GM12878 (cell line): ENCODE measurements around the gene CTSF. TPM values are rescaled to one million over a fixed set of nuclear protein-coding genes. Genes with fewer than 3 reads are reported as not detected.
A peak's percentile ranks its signal among the peaks of the same experiment; 100 is the strongest.

Experiments
- BCLAF1 ChIP-seq: fragments of 450-650 bp; IDR thresholded peaks from 2 replicates; pipeline ENCODE4 v1.6.1; 2017; ENCODE audit warnings: antibody characterized with exemption, mild to moderate bottlenecking, moderate library complexity
- CREM ChIP-seq: IDR thresholded peaks from 2 replicates; pipeline ENCODE4 v1.6.1; 2014; ENCODE audit warnings: antibody characterized with exemption, low read depth
- FOXK2 ChIP-seq: fragments of 450-650 bp; IDR thresholded peaks from 2 replicates; pipeline ENCODE4 v1.6.1; 2017; ENCODE audit warnings: mild to moderate bottlenecking, moderate library complexity
- IRF4 ChIP-seq: IDR thresholded peaks from 2 replicates; pipeline ENCODE4 v1.6.1; 2011; ENCODE audit warnings: low read depth, low read length
- JUND ChIP-seq: IDR thresholded peaks from 2 replicates; pipeline ENCODE4 v1.6.1; 2012; ENCODE audit warnings: low read depth, mild to moderate bottlenecking, low read length, improper control_type of control experiment, moderate library complexity
- LARP7 ChIP-seq: fragments of 450-650 bp; IDR thresholded peaks from 2 replicates; pipeline ENCODE4 v1.6.1; 2017; ENCODE audit warnings: mild to moderate bottlenecking
- NFXL1 ChIP-seq: fragments of 450-650 bp; IDR thresholded peaks from 2 replicates; pipeline ENCODE4 v1.6.1; 2017; ENCODE audit warnings: antibody characterized with exemption, mild to moderate bottlenecking, borderline replicate concordance
- PAX8 ChIP-seq: fragments of 450-650 bp; IDR thresholded peaks from 2 replicates; pipeline ENCODE4 v1.6.1; 2017; ENCODE audit warnings: mild to moderate bottlenecking, moderate library complexity
- POLR2A ChIP-seq: IDR thresholded peaks from 2 replicates; pipeline ENCODE4 v1.6.1; 2011; ENCODE audit warnings: low read depth, mild to moderate bottlenecking, low read length
- POU2F2 ChIP-seq: IDR thresholded peaks from 3 replicates; pipeline ENCODE4 v1.6.1; 2011; ENCODE audit warnings: low read depth, mild to moderate bottlenecking, low read length, borderline replicate concordance
- RELA ChIP-seq: fragments of 450-650 bp; IDR thresholded peaks from 2 replicates; pipeline ENCODE4 v1.8.0; 2014; ENCODE audit warnings: borderline replicate concordance; ENCODE audit not compliant: partially characterized antibody
- SMARCA5 ChIP-seq: fragments of 450-650 bp; IDR thresholded peaks from 2 replicates; pipeline ENCODE4 v1.6.1; 2017; ENCODE audit warnings: mild to moderate bottlenecking
- SRF ChIP-seq, 2 experiments: IDR thresholded peaks; 2 replicates each; pipeline ENCODE4 v1.6.1; 2011; ENCODE audit warnings: low read depth in 2 of 2, low read length in 2 of 2, mild to moderate bottlenecking in 1 of 2, moderate library complexity in 1 of 2
- ZBED1 ChIP-seq: IDR thresholded peaks from 2 replicates; pipeline ENCODE4 v1.6.1; 2016; ENCODE audit warnings: borderline replicate concordance
- ZBTB40 ChIP-seq: fragments of 450-650 bp; IDR thresholded peaks from 2 replicates; pipeline ENCODE4 v1.6.1; 2016; ENCODE audit warnings: mild to moderate bottlenecking, moderate library complexity, borderline replicate concordance
- ZNF217 ChIP-seq: fragments of 450-650 bp; IDR thresholded peaks from 2 replicates; pipeline ENCODE4 v1.6.1; 2017; ENCODE audit warnings: antibody characterized with exemption, mild to moderate bottlenecking
- ZNF24 ChIP-seq: fragments of 450-650 bp; IDR thresholded peaks from 2 replicates; pipeline ENCODE4 v1.6.1; 2017; ENCODE audit warnings: antibody characterized with exemption, mild to moderate bottlenecking
- ZNF592 ChIP-seq: fragments of 450-650 bp; IDR thresholded peaks from 2 replicates; pipeline ENCODE4 v1.6.1; 2017; ENCODE audit warnings: mild to moderate bottlenecking, moderate library complexity
- ZZZ3 ChIP-seq: IDR thresholded peaks from 2 replicates; pipeline ENCODE4 v1.6.1; 2011; ENCODE audit warnings: low read depth; ENCODE audit not compliant: control insufficient read depth, insufficient read length
- polyA plus RNA-seq, 11 experiments: library from polyadenylated mRNA; depleted of rRNA in 4 of 11; unstranded in 6 of 11; stranded (reverse) in 5 of 11; fragments of >200 nt; fragmentation: Nextera tagmentation in 4 of 11; fragmentation: Illumina TruSeq in 1 of 11; extraction: Ambion mirVana in 4 of 11; extraction: Trizol in 1 of 11; gene quantifications; 1 replicate in 1 of 11; 2 replicates in 10 of 11; pipeline versions ENCODE4 v1.2.1 to v1.2.3, GENCODE V29; 2011 to 2016; ENCODE audit warnings: inconsistent platforms in 2 of 11, missing spikeins in 2 of 11, low read depth in 1 of 11
- total RNA-seq, 4 experiments: library from RNA; depleted of rRNA in 3 of 4; stranded (reverse); fragments of >200 nt in 3 of 4; fragmentation: Illumina TruSeq in 1 of 4; extraction: Trizol in 1 of 4; gene quantifications; 2 replicates each; pipeline versions ENCODE4 v1.2.1 to v1.2.3, GENCODE V29; 2013 to 2021
- TF ChIP-seq, protein P1 (sequence below): IDR thresholded peaks from 2 replicates; pipeline ENCODE4 v1.6.1; 2011; ENCODE audit warnings: low read depth, mild to moderate bottlenecking, low read length, moderate library complexity, borderline replicate concordance; ENCODE audit errors: extremely low read depth

Gene CTSF
- total and polyA plus RNA-seq, 10 of the 15 experiments (the other 5 are each of a cell fraction or from before 2014, with no cell fraction given) = 0.11 to 0.41 (median 0.26) TPM; not detected in 4

- no peak for TF ChIP-seq ZNF592
- no peak for TF ChIP-seq ZBED1
- TF ChIP-seq BCLAF1 = no peak
- no peak for TF ChIP-seq ZZZ3
- TF ChIP-seq POU2F2 = peak; percentile 42; the same call in 1 of the 3 replicates
- TF ChIP-seq FOXK2 = no peak
- TF ChIP-seq NFXL1 = no peak
- no peak for TF ChIP-seq CREM
- TF ChIP-seq POLR2A = peak; percentile 100
- no peak for TF ChIP-seq IRF4
- TF ChIP-seq PAX8 = no peak
- no peak for TF ChIP-seq ZBTB40
- no peak for TF ChIP-seq RELA
- TF ChIP-seq SRF (IDR thresholded peaks at IDR 0.05; ENCODE audit: low read depth in 2 of 2, low read length in 2 of 2) = 0 out of 4 replicates have a peak, but pooled peaks of 1 of the 2 experiments have one; percentile 9
- TF ChIP-seq ZNF217 = no peak
- TF ChIP-seq, protein P1, sequence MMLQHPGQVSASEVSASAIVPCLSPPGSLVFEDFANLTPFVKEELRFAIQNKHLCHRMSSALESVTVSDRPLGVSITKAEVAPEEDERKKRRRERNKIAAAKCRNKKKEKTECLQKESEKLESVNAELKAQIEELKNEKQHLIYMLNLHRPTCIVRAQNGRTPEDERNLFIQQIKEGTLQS = no peak
- 0 out of 2 replicates have a peak, but pooled peaks have one; percentile 59 for TF ChIP-seq SMARCA5
- no peak for TF ChIP-seq JUND
- TF ChIP-seq ZNF24 = no peak
- no peak for TF ChIP-seq LARP7
These were observed 24.3 kb upstream of the CTSF start, which contains the start of the genes CCDC87 and CCS (continued) for GRCh38 chr11:66592457-66593302.
